NB4 (cell line): ENCODE results near the gene CHRD.

ENCODE experiments used
- MYC ChIP-seq: IDR thresholded peaks from 2 replicates; pipeline ENCODE4 v1.6.1; 2011; ENCODE audit warnings: low read depth, low read length
- POLR2A ChIP-seq: IDR thresholded peaks from 2 replicates; pipeline ENCODE4 v1.6.1; 2011; ENCODE audit warnings: mild to moderate bottlenecking; ENCODE audit not compliant: insufficient read length; ENCODE audit errors: extremely low read depth
- TF ChIP-seq, protein P1 (sequence below): IDR thresholded peaks from one replicate; pipeline ENCODE4 v1.5.1; 2012; ENCODE audit warnings: low read depth, low read length
- TF ChIP-seq, protein P2 (sequence below): IDR thresholded peaks from 2 replicates; pipeline ENCODE4 v1.6.1; 2011; ENCODE audit warnings: low read depth, low read length

DNA sequence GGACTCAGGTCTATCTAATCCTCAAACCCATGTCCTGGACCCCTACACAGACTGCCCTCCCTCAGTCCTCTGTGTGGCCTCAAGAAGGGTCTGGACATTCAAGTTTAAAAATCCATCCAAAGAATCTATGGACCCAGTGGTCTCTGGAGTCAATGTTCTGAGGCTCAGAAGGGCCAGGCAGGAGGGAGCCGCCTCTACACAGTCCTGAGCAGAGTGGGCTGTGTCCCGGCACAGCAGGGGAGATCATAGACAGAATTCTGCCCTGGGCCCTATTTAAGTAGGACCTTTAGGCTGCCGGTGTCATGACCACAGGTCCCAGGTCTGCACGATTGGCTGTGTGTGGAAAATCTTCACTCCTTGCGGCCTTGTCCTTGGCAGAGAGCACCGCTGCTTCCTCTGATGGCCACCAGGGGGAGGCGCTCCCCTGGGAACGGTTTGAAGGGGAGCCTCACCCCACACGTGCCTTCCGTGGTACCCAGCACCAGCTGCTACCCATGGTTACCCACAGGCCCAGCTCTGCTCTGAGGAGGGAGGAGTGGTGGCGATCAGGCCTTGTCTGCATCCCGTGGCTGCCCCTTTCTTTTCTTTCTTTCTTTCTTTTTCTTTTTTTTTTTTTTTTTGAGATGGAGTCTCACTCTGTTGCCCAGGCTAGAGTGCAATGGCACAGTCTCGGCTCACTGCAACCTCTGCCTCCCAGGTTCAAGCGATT lies 37.9 kb downstream of the CHRD start:
- TF ChIP-seq, protein P1, sequence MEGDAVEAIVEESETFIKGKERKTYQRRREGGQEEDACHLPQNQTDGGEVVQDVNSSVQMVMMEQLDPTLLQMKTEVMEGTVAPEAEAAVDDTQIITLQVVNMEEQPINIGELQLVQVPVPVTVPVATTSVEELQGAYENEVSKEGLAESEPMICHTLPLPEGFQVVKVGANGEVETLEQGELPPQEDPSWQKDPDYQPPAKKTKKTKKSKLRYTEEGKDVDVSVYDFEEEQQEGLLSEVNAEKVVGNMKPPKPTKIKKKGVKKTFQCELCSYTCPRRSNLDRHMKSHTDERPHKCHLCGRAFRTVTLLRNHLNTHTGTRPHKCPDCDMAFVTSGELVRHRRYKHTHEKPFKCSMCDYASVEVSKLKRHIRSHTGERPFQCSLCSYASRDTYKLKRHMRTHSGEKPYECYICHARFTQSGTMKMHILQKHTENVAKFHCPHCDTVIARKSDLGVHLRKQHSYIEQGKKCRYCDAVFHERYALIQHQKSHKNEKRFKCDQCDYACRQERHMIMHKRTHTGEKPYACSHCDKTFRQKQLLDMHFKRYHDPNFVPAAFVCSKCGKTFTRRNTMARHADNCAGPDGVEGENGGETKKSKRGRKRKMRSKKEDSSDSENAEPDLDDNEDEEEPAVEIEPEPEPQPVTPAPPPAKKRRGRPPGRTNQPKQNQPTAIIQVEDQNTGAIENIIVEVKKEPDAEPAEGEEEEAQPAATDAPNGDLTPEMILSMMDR, result peak; percentile 88
- TF ChIP-seq POLR2A (no peak), MYC (peak; percentile 80)
- TF ChIP-seq, protein P2, sequence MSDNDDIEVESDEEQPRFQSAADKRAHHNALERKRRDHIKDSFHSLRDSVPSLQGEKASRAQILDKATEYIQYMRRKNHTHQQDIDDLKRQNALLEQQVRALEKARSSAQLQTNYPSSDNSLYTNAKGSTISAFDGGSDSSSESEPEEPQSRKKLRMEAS, result peak; percentile 83
